NCI-H146 (cell line): Measurements from ENCODE around the gene COMMD1.
"Not testable (repeated sequence)": the region's sequence is repeated elsewhere in the genome, so short reads cannot be mapped to it uniquely, and the experiment has no call there.

Experiments
- DNase-seq: peaks from one replicate; lab custom pipeline; 2025; lab: John Stamatoyannopoulos, UW

Gene COMMD1

DNA sequence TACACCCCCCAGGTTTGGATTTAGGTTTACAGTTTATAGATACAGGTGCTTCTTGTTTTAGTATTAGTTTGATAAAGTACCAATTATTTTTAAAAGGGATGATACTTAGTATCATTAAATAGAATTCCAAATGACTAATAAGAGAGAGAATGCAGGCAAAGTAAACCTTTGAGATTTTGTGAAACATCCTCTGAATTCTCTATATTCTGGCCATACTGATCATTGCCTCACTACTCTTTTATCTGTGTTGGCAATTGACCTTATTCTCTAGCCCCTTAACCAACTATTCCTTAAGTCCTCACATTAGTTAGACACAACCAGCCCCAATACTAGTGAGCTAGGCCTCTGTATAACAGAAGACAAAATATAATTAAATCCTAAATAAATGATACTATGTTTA, 125.4 kb downstream of the COMMD1 start:
- no peak for DNase-seq

GRCh38 chr2:62032096-62032495, 126.6 kb downstream of the COMMD1 start:
- DNase-seq: no peak

DNA sequence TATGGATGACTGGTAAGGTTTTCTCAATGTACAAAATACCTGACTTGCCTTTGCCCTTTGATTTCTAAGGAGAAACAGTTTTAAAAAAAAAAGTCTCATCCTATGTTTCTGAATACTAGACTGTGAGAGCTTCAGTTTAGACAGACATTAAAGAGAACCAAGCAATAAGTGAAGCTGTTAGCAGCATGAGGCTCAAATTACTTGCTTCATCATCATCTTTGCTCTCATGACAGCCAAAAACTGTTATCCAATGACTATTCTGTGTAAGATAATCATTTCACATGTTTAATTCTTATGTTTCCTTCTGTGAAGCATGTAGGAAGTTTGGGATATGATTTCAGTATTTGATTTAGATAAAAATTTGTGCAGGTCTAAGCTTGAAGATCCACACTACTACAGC, 129.2 kb downstream of the COMMD1 start:
- no peak for DNase-seq

DNA sequence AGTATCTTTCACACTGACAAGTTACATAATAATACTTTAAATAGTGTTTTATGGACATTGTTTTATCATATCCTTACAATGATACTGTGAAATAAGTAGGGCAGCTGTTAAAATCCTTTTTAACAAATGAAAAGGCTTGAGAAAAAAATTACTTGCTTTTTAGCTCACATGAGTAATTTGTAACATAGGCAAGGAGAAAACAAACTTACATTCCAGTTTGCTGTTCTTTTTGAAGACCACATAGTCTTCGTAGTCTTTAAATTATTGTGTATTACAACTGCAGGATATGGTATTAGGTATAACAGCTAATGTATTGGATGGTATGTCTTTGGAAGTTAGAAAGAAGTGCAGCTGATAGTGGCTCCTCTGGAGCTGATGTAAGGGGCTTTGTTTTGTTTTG, 130.8 kb downstream of the COMMD1 start:
- no peak for DNase-seq

- no peak for DNase-seq
Measured at GRCh38 chr2:62036761-62037250, 131.3 kb downstream of the COMMD1 start.

DNA sequence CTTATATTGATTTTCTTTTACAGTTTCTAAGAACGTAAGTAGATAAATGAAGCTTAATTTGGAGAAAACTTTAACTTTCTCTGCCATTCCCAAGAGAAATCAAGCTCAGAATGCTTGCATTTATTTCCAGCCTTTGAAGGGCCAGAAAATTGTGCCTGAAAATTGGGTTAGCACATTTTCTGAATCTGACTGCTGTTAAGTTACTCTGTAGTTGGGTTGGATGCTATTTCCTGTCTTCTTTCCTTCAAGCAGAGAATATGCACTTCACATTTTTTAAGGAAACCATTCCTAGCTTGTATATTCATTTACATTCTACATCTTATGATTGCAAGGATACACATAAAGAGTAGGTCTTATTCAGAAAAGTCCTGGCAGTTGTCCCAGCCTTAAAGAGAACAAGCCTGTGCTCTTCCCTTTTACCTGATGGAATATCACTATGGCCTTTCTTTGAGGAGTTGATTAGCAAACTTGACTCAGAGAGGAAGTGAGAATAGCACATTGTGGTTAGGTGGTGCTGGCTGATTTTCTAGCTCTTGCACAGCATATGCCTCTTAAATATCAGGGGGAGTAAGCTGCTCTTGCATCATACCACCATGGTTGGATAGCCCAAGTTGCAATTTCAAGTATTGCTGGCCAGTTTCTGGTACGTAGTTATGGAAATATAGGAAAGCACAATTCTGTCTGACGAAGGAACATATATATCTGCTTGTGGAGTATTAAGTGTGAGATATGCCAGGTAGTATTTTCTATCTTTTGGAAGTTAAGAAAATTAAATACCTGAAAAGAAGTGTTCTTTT, 133.7 kb downstream of the COMMD1 start:
- DNase-seq: no peak

DNA sequence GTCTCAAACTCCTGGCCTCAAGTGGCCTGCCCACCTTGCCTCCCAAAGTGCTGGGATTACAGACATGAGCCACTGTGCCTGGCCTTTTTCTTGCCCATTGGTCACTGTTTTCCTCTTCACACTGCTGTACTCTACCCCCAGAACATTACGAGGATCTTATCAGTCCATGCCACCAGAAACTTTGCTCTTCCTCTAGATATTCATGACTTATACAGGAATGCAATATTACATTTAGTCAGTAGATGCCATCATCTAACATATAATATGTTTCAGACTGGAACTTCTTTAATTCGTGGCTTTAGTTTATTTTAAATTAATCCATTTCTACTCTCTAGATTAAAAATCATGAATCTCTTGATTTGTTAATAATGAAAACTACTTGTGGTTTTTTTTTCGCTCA, 135.5 kb downstream of the COMMD1 start:
- DNase-seq: no peak

- DNase-seq: not testable (repeated sequence)
Measured at GRCh38 chr2:62041701-62042385, 136.4 kb downstream of the COMMD1 start.

- no peak for DNase-seq
Measured at GRCh38 chr2:62042400-62042799, 136.9 kb downstream of the COMMD1 start.

GRCh38 chr2:62042944-62043343, 137.5 kb downstream of the COMMD1 start:
- no peak for DNase-seq

- DNase-seq: no peak
Measured at GRCh38 chr2:62045017-62045543, 139.6 kb downstream of the COMMD1 start.

DNA sequence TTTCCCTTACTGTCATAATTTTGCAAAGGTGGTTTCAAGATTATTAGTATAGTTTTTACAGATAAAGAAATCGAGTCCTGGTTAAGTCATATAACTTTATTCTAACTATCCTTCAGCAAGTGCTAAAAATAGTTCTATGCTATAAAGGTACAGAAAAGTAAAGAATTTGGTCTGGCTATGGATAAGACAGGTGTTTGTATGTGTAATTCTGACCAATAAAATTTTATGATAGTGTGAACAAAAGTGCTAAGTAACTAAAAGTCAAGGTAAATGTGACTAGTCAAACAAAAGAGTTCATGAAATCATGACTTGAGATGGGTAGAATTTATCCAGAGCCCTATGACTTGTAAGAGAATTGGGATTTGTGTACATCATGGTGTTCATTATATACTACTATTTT, 140.7 kb downstream of the COMMD1 start:
- DNase-seq: no peak

- DNase-seq: no peak
Measured at GRCh38 chr2:62050456-62051045, 145.1 kb downstream of the COMMD1 start.

GRCh38 chr2:62054029-62054791, 148.7 kb downstream of the COMMD1 start:
- no peak for DNase-seq

- no peak for DNase-seq
Measured at GRCh38 chr2:62054916-62055450, 149.5 kb downstream of the COMMD1 start.

GRCh38 chr2:62055724-62056336, 150.4 kb downstream of the COMMD1 start:
- DNase-seq: no peak

DNA sequence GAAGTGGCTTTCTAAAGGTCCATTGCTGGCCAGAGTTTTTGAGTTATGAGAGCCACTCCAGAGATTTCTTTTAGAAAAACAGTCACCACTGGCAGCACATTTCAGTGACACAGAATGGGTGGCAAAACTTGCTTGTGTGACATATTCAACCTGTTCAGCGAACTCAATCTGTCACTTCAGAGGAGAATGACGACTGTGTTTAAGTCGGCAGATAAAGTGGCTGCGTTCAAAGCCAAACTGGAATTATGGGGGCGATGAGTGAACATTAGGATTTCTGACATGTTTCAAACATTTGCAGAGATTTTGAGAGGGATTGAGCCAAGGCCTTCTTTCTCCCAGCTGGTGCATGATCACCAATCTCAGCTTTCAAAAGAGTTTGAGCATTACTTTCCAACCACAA, 150.9 kb downstream of the COMMD1 start:
- no peak for DNase-seq

DNA sequence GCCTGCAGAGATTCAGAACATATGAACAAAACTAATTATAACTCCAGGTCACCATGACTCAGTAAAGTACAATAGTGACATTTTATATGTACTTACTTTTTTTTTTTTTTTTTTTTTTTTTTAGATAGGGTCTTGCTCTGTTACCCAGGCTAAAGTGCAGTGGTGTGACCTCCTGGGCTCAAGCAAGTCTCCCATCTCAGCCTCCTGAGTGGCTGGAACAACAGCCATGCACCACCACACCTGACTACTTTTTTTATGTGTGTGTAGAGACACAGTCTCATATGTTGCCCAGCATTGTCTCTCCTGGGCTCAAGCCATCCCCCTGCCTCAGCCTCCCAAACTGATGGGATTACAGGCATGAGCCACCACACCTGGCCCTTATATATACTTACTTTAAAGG, 159.8 kb downstream of the COMMD1 start:
- no peak for DNase-seq

DNA sequence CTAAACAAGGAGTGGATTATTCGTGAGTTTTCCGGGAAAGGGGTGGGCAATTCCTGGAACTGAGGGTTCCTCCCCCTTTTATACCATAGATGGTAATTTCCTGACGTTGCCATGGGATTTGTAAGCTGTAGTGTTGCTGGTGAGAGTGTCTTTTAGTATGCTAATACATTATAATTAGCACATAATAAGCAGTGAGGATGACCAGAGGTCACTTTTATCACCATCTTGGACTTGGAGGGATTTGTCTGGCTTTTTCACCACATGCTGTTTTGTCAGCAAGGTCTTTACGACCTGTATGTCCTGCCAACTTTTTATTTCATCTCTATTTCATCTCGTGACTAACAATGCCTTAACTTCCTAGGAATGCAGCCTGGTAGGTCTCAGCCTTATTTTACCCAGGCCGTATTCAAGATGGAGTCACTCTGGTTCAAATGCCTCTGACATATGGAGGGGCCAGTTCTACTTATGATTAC, 165.7 kb downstream of the COMMD1 start:
- DNase-seq: no peak

GRCh38 chr2:62071760-62072680, 166.5 kb downstream of the COMMD1 start:
- DNase-seq: no peak
